SK-N-MC (cell line): ENCODE results near the gene ALDH1L1.

Experiments
- DNase-seq: peaks from one replicate; pipeline ENCODE4 v3.0.0-alpha.2; 2011; ENCODE audit warnings: low read depth, low spot score
- H3K27ac ChIP-seq: fragments of 200-600 bp; sonication (generic); 2 replicates; pipeline ENCODE4 v1.5.1; 2016; ENCODE audit warnings: mixed run types
- H3K36me3 ChIP-seq: fragments of 200-600 bp; sonication (generic); 2 replicates; pipeline ENCODE4 v1.6.1; 2017; ENCODE audit warnings: antibody characterized with exemption, low read length, mixed read lengths; ENCODE audit not compliant: insufficient read depth
- H3K4me3 ChIP-seq: fragments of 200-600 bp; sonication (generic); 2 replicates; pipeline ENCODE4 v1.5.1; 2016
- H3K9ac ChIP-seq: fragments of 200-600 bp; sonication (generic); 2 replicates; pipeline ENCODE4 v1.8.0; 2017; ENCODE audit warnings: mixed run types, mixed read lengths; ENCODE audit not compliant: insufficient read length
- H3K9me3 ChIP-seq: fragments of 200-600 bp; sonication (generic); 2 replicates; pipeline ENCODE4 v1.6.1; 2017; ENCODE audit warnings: low read depth, mild to moderate bottlenecking, antibody characterized with exemption, low read length, moderate library complexity, mixed read lengths
- EZH2 ChIP-seq: fragments of 200-600 bp; sonication (generic); IDR thresholded peaks from one replicate; pipeline ENCODE4 v1.6.1; 2017; ENCODE audit warnings: antibody characterized with exemption
- FOXP2 ChIP-seq: optimal IDR thresholded peaks from 2 replicates; pipeline ENCODE3; 2011; ENCODE audit warnings: mild to moderate bottlenecking, moderate library complexity; ENCODE audit not compliant: insufficient read depth; ENCODE audit errors: extremely low read length, control extremely low read depth
- POLR2AphosphoS5 ChIP-seq: IDR thresholded peaks from 2 replicates; pipeline ENCODE4 v1.6.1; 2012; ENCODE audit warnings: mild to moderate bottlenecking, low read depth, low read length, borderline replicate concordance

The ALDH1L1 gene

GRCh38 chr3:126149256-126149902 is 31.0 kb downstream of the ALDH1L1 start:
- TF ChIP-seq POLR2AphosphoS5 = no peak
- no peak for TF ChIP-seq EZH2
- no peak overlapping the region for H3K4me3 ChIP-seq
- no peak for DNase-seq
- no peak overlapping the region for H3K9ac ChIP-seq
- H3K36me3 ChIP-seq = no peaks in the 10 kb centered on the region
- H3K9me3 ChIP-seq = no peaks in the 10 kb centered on the region
- no peak overlapping the region for H3K27ac ChIP-seq

- Histone ChIP-seq H3K27ac (no peak overlapping the region), H3K4me3 (no peak overlapping the region), H3K9me3 (no peaks in the 10 kb centered on the region), H3K9ac (no peak overlapping the region), H3K36me3 (no peaks in the 10 kb centered on the region)
- TF ChIP-seq EZH2 (no peak), POLR2AphosphoS5 (no peak), FOXP2 (no peak)
- DNase-seq = no peak
These were observed 32.3 kb downstream of the ALDH1L1 start for GRCh38 chr3:126147932-126148683.

- no peak overlapping the region for H3K4me3 ChIP-seq
- no peak for DNase-seq
These were observed 33.0 kb downstream of the ALDH1L1 start for GRCh38 chr3:126147147-126147931.

GRCh38 chr3:126146525-126147146 is 33.8 kb downstream of the ALDH1L1 start:
- Histone ChIP-seq H3K4me3 (no peak overlapping the region), H3K9me3 (no peaks in the 10 kb centered on the region), H3K27ac (no peak overlapping the region), H3K36me3 (no peaks in the 10 kb centered on the region), H3K9ac (no peak overlapping the region)
- TF ChIP-seq FOXP2 (no peak), EZH2 (no peak), POLR2AphosphoS5 (no peak)
- no peak for DNase-seq

More at GRCh38 chr3:126147147-126147931, 33.0 kb downstream of the ALDH1L1 start:
- no peak overlapping the region for H3K27ac ChIP-seq
- no peaks in the 10 kb centered on the region for H3K9me3 ChIP-seq
- no peaks in the 10 kb centered on the region for H3K36me3 ChIP-seq
- H3K9ac ChIP-seq = no peak overlapping the region
- TF ChIP-seq FOXP2 (no peak), EZH2 (no peak), POLR2AphosphoS5 (no peak)

- DNase-seq = no peak
- no peak for TF ChIP-seq EZH2
- no peak for TF ChIP-seq POLR2AphosphoS5
- no peak for TF ChIP-seq FOXP2
- no peak overlapping the region for H3K27ac ChIP-seq
- no peak overlapping the region for H3K4me3 ChIP-seq
- H3K36me3 ChIP-seq = no peaks in the 10 kb centered on the region
- H3K9me3 ChIP-seq = no peaks in the 10 kb centered on the region
- no peak overlapping the region for H3K9ac ChIP-seq
These were observed 34.4 kb downstream of the ALDH1L1 start for GRCh38 chr3:126146034-126146433.

GRCh38 chr3:126142652-126143051 is 37.7 kb downstream of the ALDH1L1 start:
- no peak for DNase-seq
- H3K4me3 ChIP-seq = no peak overlapping the region
- no peaks in the 10 kb centered on the region for H3K36me3 ChIP-seq
- H3K9me3 ChIP-seq = no peaks in the 10 kb centered on the region
- no peak overlapping the region for H3K27ac ChIP-seq
- no peak for TF ChIP-seq POLR2AphosphoS5
- no peak for TF ChIP-seq EZH2
- TF ChIP-seq FOXP2 = no peak
- H3K9ac ChIP-seq = no peak overlapping the region

GRCh38 chr3:126137490-126138130 is 42.8 kb downstream of the ALDH1L1 start:
- DNase-seq = no peak
- no peaks in the 10 kb centered on the region for H3K36me3 ChIP-seq
- TF ChIP-seq POLR2AphosphoS5 = no peak
- no peak for TF ChIP-seq FOXP2
- no peak for TF ChIP-seq EZH2
- no peaks in the 10 kb centered on the region for H3K9me3 ChIP-seq
- H3K4me3 ChIP-seq = no peak overlapping the region
- H3K9ac ChIP-seq = no peak overlapping the region
- H3K27ac ChIP-seq = no peak overlapping the region
